GM12801 (cell line): ENCODE data around the gene ARPC5.

Experiments
- TF ChIP-seq, protein P1 (sequence below): IDR thresholded peaks from one replicate; pipeline ENCODE4 v1.5.1; 2011; ENCODE audit warnings: control low read depth; ENCODE audit not compliant: insufficient read length; ENCODE audit errors: extremely low read depth

The ARPC5 gene

GRCh38 chr1:183635606-183636333 lies at the start of gene ARPC5:
Gene ARPC5, minus strand, starts transcription at chr1:183635783. Its CDS starts 124 bp downstream, at chr1:183635659.
- TF ChIP-seq, protein P1, sequence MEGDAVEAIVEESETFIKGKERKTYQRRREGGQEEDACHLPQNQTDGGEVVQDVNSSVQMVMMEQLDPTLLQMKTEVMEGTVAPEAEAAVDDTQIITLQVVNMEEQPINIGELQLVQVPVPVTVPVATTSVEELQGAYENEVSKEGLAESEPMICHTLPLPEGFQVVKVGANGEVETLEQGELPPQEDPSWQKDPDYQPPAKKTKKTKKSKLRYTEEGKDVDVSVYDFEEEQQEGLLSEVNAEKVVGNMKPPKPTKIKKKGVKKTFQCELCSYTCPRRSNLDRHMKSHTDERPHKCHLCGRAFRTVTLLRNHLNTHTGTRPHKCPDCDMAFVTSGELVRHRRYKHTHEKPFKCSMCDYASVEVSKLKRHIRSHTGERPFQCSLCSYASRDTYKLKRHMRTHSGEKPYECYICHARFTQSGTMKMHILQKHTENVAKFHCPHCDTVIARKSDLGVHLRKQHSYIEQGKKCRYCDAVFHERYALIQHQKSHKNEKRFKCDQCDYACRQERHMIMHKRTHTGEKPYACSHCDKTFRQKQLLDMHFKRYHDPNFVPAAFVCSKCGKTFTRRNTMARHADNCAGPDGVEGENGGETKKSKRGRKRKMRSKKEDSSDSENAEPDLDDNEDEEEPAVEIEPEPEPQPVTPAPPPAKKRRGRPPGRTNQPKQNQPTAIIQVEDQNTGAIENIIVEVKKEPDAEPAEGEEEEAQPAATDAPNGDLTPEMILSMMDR, result no peak

DNA sequence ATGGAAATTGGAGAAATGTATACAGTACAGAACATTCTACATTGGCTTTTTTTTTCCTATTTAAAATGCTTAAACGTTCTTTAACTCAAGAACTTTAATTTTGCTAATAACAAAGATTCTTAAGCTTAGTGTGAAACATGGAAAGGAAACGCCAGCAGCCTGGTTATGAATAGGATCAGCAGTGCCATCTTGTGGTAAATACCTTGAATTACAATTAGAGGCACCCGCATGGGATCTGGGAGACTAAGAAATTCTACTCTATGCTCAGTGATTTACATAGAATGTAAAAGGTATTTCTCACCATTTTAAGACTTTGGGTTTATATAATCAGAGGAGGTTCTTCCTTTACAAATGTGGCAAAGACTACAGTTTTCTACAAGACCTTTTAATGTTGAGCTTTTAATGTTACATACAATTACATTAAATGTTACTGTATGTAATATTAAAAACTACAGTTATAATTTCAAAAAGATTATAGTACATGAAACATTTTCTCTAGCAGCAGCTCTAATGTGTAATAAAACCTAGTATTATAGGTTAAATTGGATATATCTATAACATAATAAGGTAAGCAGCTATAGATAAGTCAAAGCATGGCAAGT lies 49.6 kb upstream of the ARPC5 start:
- TF ChIP-seq, protein P1, result no peak

GRCh38 chr1:183678819-183679218 lies 43.2 kb upstream of the ARPC5 start:
- TF ChIP-seq, protein P1, result no peak

- TF ChIP-seq, protein P1, result no peak
Measured at GRCh38 chr1:183676586-183677189, 41.1 kb upstream of the ARPC5 start.

GRCh38 chr1:183675883-183676585 lies 40.5 kb upstream of the ARPC5 start:
- TF ChIP-seq, protein P1, result no peak

- TF ChIP-seq, protein P1, result no peak
Measured at GRCh38 chr1:183675381-183675780, 39.8 kb upstream of the ARPC5 start.

GRCh38 chr1:183674886-183675285 lies 39.3 kb upstream of the ARPC5 start:
- TF ChIP-seq, protein P1, result no peak
